GM12872 (cell line): ENCODE results near the gene SGF29.

Experiments used
- CTCF ChIP-seq: IDR thresholded peaks from 3 replicates; pipeline ENCODE4 v1.5.1; 2011; ENCODE audit warnings: low read depth, mild to moderate bottlenecking, low read length, moderate library complexity; ENCODE audit not compliant: insufficient read depth

Gene SGF29

GRCh38 chr16:28589069-28589468 is 35.3 kb downstream of the SGF29 start:
- TF ChIP-seq CTCF, result no peak

- TF ChIP-seq CTCF, result no peak
These were observed 36.2 kb downstream of the SGF29 start for GRCh38 chr16:28589930-28590329.

GRCh38 chr16:28590384-28591340 is 36.9 kb downstream of the SGF29 start:
- TF ChIP-seq CTCF, result no peak

- no peak for TF ChIP-seq CTCF
These were observed 37.6 kb downstream of the SGF29 start for GRCh38 chr16:28591355-28591754.

- no peak for TF ChIP-seq CTCF
These were observed 38.8 kb downstream of the SGF29 start for GRCh38 chr16:28592511-28592910.

GRCh38 chr16:28592979-28593553 is 39.3 kb downstream of the SGF29 start:
- no peak for TF ChIP-seq CTCF

GRCh38 chr16:28596115-28596630 is 42.5 kb downstream of the SGF29 start:
- no peak for TF ChIP-seq CTCF
